Measurements from ENCODE around the gene SLC16A13.

- TF ChIP-seq CTCF (IDR thresholded peaks at IDR 0.05; ENCODE audit: extremely low read depth in 1 of 2, insufficient read depth in 1 of 2, low read depth in 1 of 2, low read length in 2 of 2) (no peak), POLR2A (IDR thresholded peaks at IDR 0.05; ENCODE audit: low read depth, low read length) (no peak), EZH2 (IDR thresholded peaks at IDR 0.05; ENCODE audit: borderline replicate concordance, low read depth, low read length, severe bottlenecking) (no peak), MAX (IDR thresholded peaks at IDR 0.05; ENCODE audit: insufficient read depth, insufficient read length) (no peak), MYC (IDR thresholded peaks at IDR 0.05; ENCODE audit: low read depth, low read length) (no peak), POLR2AphosphoS5 (IDR thresholded peaks at IDR 0.05; ENCODE audit: insufficient read depth, low read depth, low read length) (no peak)
Measured at GRCh38 chr17:7041607-7042500, 6.0 kb downstream of the SLC16A13 start.
